Measurements from ENCODE around the gene SEMA4D.

The SEMA4D gene

GRCh38 chr9:89427621-89428221, 70.2 kb downstream of the SEMA4D start:
- DNase-seq = peak; percentile 60

GRCh38 chr9:89426384-89426961, 71.4 kb downstream of the SEMA4D start:
- DNase-seq = peak; percentile 66

- DNase-seq = no peak
Measured at GRCh38 chr9:89425921-89426383, 72.0 kb downstream of the SEMA4D start.

- DNase-seq = no peak
Measured at GRCh38 chr9:89425024-89425805, 72.7 kb downstream of the SEMA4D start.

GRCh38 chr9:89422151-89422975, 75.5 kb downstream of the SEMA4D start:
- peak; percentile 38 for DNase-seq

- DNase-seq = no peak
Measured at GRCh38 chr9:89421595-89421994, 76.3 kb downstream of the SEMA4D start.

GRCh38 chr9:89420397-89421178, 77.3 kb downstream of the SEMA4D start:
- DNase-seq = no peak

- DNase-seq = peak; percentile 40
Measured at GRCh38 chr9:89419978-89420394, 77.9 kb downstream of the SEMA4D start.

- DNase-seq = peak; percentile 78
Measured at GRCh38 chr9:89418882-89419640, 78.9 kb downstream of the SEMA4D start.

- no peak for DNase-seq
Measured at GRCh38 chr9:89418474-89418845, 79.5 kb downstream of the SEMA4D start.

- DNase-seq = no peak
Measured at GRCh38 chr9:89417832-89418473, 80.0 kb downstream of the SEMA4D start.

GRCh38 chr9:89414670-89415324, 83.1 kb downstream of the SEMA4D start:
- no peak for DNase-seq

GRCh38 chr9:89413963-89414638, 83.8 kb downstream of the SEMA4D start:
- DNase-seq = no peak

- DNase-seq = no peak
Measured at GRCh38 chr9:89412951-89413350, 85.0 kb downstream of the SEMA4D start.

GRCh38 chr9:89412541-89412940, 85.4 kb downstream of the SEMA4D start:
- DNase-seq = no peak

- no peak for DNase-seq
Measured at GRCh38 chr9:89411759-89412158, 86.2 kb downstream of the SEMA4D start.

GRCh38 chr9:89410641-89411350, 87.1 kb downstream of the SEMA4D start:
- peak; percentile 55 for DNase-seq

- no peak for DNase-seq
Measured at GRCh38 chr9:89410022-89410421, 87.9 kb downstream of the SEMA4D start.

GRCh38 chr9:89409466-89409865, 88.4 kb downstream of the SEMA4D start:
- DNase-seq = no peak
